HG02840 (cell line): ENCODE results near the gene CLDN12.

Experiments used
- ATAC-seq: cut with Tn5 transposase; IDR thresholded peaks from one replicate; pipeline ENCODE4 v1.9.1; 2021; ENCODE audit warnings: mild to moderate bottlenecking, moderate library complexity, moderate number of reproducible peaks; ENCODE audit not compliant: unreplicated experiment, low FRiP score

Gene CLDN12

DNA sequence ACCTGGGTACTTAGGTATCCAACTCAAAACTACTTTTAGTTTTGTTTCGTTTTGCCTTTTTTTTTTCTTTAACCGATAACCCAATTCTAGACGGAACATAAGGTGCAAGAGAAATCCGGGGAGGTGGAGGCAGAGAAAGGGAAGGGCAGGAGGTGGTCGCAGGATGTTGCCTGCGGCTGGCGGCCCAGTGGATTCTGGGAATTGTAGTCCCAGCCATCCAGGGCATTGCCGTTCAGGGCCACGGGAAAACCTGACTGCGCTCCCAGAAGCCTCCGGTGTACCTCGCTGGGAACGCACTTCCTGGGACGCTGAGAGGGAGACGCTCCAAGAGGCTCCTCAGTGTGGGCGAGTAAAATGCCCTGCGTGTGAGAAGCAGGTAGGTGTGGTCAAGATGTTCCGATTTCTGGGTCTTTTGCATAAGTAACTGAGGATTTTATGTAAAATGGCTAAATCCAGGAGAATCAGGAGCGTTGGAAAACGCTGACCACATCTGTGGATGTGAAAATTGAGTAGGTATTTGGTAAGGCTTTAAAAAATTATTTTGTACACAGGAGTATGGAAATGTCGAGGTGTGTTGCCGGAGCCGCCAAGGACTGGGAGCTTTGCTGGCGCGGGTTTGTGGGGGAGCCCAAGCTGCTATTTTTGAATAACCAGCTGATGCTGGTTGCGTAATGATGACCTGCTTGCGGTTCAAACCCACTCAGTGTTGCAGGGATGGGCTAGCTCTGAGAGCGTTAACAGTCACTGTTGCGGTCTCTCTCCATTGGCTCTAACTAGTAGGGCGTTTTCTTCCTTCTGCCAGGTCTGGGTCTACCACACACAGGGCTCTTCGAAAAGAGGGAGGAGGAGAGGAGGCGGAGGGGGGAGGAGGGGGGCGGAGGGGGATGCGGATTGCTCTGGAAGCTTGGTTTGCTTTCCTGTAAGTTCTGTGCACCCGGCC lies at the start of gene CLDN12:
CLDN12 (plus strand) TSS at position 288 of the 940 bp plus-strand sequence. CDS start 9,216 bp downstream, outside the sequence.
- peak; percentile 95 for ATAC-seq

DNA sequence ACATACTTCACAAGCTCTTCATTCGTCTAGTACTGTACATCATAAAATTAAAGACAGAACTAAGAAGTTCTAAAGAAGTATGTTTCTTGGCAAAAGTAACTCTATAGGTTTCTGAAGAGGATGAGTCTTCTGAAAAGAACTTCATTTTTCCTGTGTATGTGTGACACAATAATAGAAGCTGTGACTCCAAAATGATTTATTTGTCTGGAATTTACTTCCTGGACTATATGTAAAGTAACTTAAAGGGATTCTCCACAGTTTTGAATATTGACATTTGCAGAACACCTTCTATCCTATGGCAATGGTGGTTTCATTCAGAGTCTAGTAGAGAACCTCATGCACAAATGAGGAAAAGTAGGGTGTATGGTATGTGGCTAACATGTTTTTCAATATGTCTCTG lies 19.8 kb upstream of the CLDN12 start:
- no peak for ATAC-seq

DNA sequence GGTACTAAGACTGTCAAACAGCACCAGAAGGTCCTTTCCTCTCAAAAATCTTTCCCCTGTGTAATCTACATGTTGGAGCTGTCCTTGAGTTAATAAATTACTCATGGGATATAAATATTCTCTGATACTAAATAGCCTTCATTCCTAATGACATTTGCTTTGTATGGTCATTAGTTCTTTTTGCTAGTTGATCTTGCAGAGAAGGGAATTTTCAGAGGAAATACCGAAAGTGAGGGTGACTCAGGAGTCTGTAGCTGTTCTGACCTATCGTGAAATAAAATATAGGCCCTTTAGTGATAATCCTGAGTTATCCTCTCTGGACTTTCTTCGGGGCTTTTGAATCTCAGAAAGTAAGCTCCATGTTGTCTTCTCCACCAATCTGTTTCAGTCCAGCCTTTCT lies 19.4 kb upstream of the CLDN12 start:
- ATAC-seq, result no peak

DNA sequence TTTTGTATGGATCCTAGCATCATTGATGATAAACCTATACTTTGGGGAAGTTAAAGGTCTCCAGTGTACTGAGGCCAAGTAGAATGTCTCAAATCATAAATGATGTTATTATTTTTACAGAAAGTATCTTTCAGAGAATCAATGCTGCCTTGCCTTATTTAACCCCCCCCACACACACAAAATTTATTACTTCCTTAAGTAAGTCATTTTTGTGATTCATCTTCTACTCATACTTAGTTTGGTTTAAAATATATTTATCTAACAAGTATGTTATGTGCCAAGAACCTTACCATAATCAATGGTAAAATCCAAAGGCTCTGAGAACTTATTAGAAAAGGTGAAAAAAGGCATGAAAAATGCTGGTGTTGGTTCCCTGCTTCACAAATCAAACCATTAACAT lies 18.8 kb upstream of the CLDN12 start:
- ATAC-seq, result no peak

DNA sequence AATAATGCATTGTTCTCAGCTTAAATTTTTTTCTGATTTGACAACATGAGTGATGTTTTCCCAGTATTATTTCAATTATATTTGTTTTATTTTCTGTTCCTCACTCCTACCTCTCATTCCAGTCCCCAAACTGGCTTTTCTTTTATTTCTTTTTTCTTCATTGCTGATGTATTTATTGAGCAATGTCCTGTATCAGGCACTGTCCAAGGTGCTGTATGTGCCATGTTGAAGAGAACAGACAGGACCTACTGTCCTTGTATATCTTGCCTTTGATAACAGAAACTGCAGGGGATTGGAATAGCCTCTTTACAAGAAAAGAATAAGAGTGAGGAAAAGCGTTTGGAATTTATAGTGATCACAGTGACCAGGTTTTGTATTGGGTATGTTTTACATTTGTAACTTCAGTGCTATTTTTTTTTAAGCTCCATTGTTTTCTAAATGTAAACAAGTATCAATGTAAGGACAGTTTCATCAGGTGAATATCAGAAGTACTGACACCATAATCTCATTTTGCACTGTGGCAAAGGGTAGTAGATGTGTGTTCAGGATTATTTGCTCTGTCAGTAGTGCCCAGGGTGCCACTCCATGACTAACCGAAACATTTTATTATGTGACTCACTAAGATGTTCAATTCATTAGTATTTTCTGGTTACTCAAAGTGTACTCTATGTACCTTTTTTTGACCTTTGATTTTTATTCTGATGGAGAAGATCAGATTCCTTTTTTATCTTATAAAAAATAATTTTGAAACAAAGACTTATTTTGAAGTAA lies 15.6 kb upstream of the CLDN12 start:
- ATAC-seq, result no peak

DNA sequence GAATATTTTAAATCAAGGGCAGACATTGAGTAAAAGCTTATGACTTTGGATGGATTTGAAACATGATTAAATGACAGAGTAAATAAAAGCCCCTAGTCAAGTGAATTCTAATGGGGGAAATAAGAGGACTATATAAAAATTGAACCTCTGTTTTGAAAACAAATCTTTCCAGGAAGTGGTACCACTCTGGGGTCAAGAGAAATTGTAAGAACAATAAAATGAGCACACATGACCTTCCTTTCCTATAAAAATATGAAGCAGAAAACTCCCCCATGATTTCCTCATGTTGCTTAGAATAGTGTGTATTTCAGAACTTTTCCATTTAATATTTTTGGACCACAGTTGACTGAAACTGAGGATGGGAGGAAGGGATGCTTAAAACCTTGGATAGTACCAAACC lies 12.3 kb upstream of the CLDN12 start:
- no peak for ATAC-seq

DNA sequence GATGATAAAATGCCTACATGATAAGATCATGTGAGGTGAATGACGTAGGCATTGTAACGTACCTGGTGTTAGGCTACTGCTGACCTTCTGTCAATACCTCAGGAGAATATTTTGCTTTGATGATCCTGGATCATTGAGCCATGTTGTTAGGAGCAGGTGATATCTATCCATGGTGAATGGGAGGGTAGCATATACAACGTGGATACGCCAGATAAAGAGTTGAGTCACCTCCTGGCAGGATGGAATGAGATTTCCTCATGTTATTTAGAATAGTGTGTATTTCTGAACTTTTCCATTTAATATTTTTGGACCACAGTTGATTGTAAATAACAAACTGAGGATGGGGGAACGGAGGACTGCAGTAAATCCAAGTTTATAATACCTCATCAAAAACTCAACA lies 11.8 kb upstream of the CLDN12 start:
- ATAC-seq, result no peak

DNA sequence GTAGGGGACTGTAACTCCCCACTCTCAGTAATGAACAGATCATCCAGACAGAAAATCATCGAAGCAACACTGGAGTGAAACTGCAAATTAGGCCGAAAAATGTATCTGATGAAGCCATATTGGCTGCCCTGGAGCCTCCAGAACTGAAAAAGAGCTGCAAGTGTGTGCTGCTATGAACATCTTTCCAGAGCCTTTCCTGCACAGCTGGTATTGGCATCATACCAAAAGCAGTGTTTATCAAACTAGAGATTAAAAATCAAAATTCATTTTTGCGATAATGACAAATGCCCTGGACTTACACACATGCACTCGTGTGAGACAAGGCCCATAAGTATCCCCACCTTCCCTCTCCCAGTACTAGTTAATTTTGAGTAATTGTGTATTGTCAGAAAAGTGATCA lies 6.8 kb upstream of the CLDN12 start:
- ATAC-seq, result no peak

DNA sequence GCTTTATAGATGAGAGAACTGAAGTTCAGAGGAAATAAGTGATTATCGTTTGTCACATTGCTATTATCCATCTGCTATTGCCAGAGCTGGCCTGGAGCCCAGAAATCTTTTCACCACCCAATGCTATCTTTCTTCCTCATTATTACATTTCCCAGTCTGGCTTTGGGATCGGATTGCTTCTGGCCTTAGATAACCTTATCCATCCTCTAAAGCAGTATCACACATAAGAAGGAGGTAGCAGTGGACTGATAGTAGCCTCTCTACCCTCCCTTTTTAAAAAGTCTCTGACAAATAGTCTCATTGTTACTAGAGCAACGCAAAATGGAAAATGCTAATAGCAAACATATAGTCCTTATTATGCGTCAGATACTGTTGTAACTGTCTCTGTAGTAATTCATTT lies 1.3 kb upstream of the CLDN12 start:
- no peak for ATAC-seq

DNA sequence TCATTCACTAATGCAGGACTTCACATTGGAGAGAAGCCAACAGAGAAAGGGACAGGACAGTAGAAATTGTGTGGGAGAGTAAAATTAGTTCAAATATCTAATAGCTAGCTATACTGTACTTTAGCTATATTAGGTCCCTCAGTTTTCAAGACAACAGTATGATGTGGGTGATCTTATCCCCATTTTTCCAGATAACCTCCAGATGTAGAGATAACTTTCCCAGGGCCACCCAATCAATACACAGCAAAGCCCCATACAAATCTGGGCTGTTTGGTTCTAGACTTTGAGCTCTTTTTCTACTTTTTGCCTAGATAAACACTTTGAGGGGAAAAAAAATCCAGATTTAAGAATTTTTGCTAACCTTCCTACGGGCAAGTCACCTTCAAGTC lies 482 bp upstream of the CLDN12 start:
- ATAC-seq, result no peak

DNA sequence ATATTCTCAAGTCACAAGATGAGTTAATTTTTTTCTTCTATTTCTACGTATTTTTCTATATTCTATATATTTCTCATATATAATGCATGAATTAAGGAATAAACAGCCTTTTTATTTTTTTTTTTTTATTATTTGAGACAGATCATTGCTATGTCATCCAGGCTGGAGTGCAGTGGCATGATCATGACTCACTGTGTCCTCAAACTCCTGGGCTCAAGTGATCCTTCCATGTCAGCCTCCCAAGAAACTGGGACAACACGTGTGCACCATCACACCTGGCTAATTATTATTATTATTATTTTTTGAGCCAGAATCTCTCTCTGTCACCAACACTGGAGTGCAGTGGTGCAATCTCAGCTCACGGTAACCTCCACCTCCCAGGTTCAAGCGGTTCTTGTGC lies 1.5 kb downstream of the CLDN12 start:
- no peak for ATAC-seq

DNA sequence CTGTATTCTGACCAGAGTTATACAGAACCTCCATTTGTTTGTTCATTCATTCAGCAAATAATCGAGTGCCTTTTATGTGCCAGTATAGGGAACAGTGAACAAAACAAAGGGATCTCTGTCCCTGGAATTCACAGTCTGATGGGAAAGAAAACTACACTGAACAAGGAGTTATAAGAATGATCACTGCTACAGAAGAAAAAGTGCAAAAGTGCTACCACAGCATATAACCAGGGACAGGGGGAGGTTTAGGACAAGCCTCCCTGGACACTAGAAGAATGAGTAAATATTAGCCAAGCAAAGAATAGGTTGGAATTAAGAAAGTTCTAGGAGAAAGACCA lies 4.2 kb downstream of the CLDN12 start:
- ATAC-seq, result no peak

DNA sequence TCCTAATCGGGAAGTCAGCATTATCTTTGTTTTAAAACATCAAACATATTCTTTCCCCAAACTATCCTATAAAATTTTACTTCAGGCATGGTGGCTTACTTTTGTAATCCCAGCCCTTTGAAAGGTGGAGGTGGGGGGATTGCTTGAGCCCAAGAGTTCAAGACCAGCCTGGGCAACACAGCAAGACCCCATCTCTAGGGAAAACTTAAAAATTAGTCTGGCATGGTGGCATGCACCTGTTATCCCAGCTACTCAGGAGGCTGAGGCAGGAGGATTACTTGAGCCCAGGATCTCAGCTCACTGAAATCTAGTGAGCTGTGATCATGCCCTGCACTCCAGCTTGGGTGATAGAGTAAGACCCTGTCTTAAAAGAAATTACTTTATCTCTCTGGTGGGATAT lies 4.9 kb downstream of the CLDN12 start:
- no peak for ATAC-seq

DNA sequence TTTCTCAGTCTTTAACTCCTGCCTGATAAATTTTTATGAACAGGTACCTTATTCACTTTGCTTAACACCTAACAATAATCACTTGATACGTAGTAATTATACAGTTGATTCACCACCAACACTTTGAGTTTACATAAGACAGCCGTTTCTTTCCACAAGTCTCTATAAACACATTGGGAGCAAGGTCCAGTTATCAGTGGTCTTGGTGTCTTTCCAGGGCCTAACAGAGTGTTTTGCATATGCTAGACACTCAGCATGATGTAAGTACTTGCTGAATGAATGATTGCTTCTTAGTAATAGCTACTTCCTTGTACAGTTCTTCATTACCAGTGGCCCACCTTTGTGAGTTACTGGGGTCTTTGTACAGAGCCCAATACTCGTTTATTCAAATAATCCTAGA lies 6.4 kb downstream of the CLDN12 start:
- no peak for ATAC-seq

DNA sequence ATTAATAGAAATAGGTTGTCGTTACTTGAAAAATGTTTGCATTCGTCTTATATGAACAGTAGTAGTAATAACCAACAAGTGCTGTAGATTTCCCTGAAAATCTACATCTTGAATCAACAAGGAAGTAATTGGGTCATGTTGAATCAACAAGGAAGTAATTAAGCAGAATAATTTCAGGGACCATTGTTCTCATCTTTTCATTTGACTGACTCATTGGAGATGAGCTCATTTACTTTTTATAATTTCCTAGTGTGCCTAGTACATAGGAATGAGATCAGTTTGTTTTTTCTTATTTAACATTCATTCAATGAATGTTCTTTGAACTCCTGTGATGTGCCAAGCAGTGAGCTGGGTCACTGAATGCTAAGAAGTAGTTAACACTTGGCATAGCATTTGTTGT lies 8.2 kb downstream of the CLDN12 start:
- no peak for ATAC-seq

DNA sequence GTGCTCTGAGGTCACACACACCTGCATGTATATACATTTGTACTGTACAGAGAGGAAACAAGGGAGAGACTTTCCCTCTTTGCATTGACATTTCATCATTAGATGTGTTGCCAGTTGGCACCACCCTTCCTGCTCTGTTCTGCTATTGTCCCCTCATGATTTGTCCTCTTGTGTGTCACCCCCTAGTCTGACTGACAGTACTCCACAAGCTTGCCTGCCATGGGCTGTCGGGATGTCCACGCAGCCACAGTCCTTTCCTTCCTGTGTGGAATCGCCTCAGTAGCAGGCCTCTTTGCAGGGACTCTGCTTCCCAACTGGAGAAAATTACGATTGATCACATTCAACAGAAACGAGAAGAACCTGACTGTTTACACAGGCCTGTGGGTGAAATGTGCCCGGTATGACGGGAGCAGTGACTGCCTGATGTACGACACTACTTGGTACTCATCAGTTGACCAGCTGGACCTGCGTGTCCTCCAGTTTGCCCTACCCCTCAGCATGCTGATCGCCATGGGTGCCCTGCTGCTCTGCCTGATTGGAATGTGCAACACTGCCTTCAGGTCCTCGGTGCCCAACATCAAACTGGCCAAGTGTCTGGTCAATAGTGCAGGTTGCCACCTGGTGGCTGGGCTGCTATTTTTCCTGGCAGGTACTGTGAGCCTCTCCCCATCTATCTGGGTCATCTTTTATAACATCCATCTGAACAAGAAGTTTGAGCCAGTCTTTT lies 9.4 kb downstream of the CLDN12 start:
- ATAC-seq, result no peak

DNA sequence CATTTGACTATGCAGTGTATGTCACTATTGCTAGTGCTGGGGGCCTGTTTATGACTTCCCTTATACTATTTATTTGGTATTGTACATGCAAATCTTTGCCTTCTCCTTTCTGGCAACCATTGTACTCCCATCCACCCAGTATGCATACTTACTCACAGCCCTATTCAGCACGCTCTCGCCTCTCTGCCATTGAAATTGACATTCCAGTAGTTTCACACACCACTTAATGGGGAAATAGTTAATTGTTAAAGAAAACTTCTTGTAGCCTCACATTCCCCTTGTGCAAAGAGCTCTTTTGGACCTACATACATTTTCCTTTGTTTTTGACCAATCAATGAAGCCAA lies 9.9 kb downstream of the CLDN12 start:
- ATAC-seq, result no peak

DNA sequence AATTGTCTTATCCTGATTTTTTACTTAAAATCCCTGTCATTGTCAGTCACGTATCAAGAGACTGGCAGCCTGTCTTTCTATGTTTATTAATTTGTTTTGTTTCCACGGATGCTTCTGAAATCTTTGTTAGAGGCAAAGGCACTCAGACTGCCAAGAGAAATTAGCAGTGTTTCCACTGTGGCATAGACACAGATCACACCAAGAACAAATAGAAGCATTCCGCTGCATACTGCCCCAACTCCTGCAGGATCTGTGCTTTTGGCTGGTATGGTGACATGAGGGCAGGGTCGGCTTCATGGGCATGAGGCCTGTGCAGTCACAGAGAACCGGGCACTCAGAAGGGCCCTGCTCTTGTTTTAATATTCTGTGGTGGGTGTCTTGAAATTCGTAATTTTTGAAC lies 18.4 kb downstream of the CLDN12 start:
- ATAC-seq, result no peak

DNA sequence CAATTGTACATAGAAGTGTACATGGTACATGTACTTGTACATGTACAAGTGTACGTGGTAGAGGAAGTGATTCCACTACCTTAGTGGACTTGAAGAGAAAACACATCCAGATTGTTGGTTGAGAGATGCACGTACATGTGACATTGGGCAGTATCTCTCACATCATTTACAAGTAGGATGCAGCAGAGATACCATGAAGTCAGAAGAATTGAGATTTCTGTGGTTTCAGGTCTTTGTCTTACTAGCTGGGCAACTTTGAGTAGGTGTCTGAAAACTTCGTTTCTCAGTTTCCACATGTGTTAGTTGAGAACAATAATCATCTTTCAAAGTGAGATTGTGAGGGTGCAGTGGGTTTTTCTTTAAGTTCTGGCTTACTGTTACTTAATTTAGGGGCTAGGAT lies 21.5 kb downstream of the CLDN12 start:
- peak; percentile 68 for ATAC-seq

DNA sequence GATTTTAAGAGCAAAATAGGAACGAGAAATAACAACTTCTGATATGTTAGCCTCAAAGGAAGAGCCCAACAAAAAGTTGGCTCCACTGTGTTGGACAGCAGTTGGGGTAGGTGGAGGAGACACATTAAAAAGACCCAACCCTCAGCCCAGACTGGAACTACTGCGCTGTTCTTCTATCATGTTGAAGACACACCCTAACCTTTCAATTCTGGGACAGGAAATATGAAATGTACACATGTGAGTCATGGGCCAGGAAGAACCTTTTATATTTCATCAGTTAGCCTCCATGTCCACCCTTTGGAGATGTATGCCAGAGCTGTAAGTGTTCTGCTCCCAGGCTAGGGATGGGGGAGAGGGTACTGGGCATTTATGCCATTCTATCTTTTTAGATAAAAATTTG lies 22.1 kb downstream of the CLDN12 start:
- ATAC-seq, result no peak
